PC-3 (cell line): Measurements from ENCODE around the gene ADAD2. TPM values are rescaled to one million over a fixed set of nuclear protein-coding genes. Genes with fewer than 3 reads are reported as not detected.

Experiments used
- ATAC-seq: fragments of 200-7000 bp; cut with Tn5 transposase; 2 replicates; pipeline ENCODE4 v1.9.1; 2020; ENCODE audit warnings: mild to moderate bottlenecking, moderate library complexity
- BruUV-seq: library from RNA; stranded (reverse); fragments of 400-500 nt; replicated peaks from 2 replicates; lab custom pipeline; 2021; lab: Mats Ljungman, UMichigan
- CTCF ChIA-PET: fragments of 300-600 bp; sonication (Branson Sonifier 250); formaldehyde crosslinking; loops from one replicate; lab custom pipeline; 2022; ENCODE audit warnings: antibody characterized with exemption; lab: Charles Lee
- POLR2A ChIA-PET: fragments of 300-600 bp; sonication (Branson Sonifier 250); formaldehyde crosslinking; loops from one replicate; lab custom pipeline; 2022; ENCODE audit warnings: antibody characterized with exemption; ENCODE audit not compliant: unreplicated experiment; lab: Charles Lee
- DNase-seq: peaks from one replicate; pipeline ENCODE4 v3.0.0-alpha.2; 2015
- H2AFZ ChIP-seq: fragments of 300-600 bp; sonication (generic); 2 replicates; pipeline ENCODE4 v1.6.0; 2016; ENCODE audit warnings: antibody characterized with exemption, low read length
- H3F3A ChIP-seq: fragments of 300-600 bp; sonication (generic); one replicate; pipeline ENCODE4 v1.6.0; 2017; ENCODE audit warnings: antibody characterized with exemption, low read length, control low read depth, mild to moderate bottlenecking; ENCODE audit not compliant: unreplicated experiment
- H3K27ac ChIP-seq: fragments of 300-600 bp; sonication (generic); 2 replicates; pipeline ENCODE4 v1.5.1; 2016; ENCODE audit warnings: mild to moderate bottlenecking, low read length
- H3K27me3 ChIP-seq: fragments of 300-600 bp; sonication (generic); 2 replicates; pipeline ENCODE4 v1.6.1; 2016; ENCODE audit warnings: low read length, mixed read lengths
- H3K36me3 ChIP-seq: fragments of 300-600 bp; sonication (generic); 2 replicates; pipeline ENCODE4 v1.6.1; 2016; ENCODE audit warnings: low read depth, mixed run types, low read length, mixed read lengths
- H3K4me1 ChIP-seq: fragments of 300-600 bp; sonication (generic); 2 replicates; pipeline ENCODE4 v1.5.1; 2016; ENCODE audit warnings: low read length; ENCODE audit not compliant: insufficient read depth
- H3K4me2 ChIP-seq: fragments of 300-600 bp; sonication (generic); 2 replicates; pipeline ENCODE4 v1.6.0; 2016; ENCODE audit warnings: low read length
- H3K4me3 ChIP-seq: fragments of 300-600 bp; sonication (generic); 2 replicates; pipeline ENCODE4 v1.5.1; 2016; ENCODE audit warnings: mild to moderate bottlenecking, low read length, mixed read lengths
- H3K79me2 ChIP-seq: fragments of 300-600 bp; sonication (generic); 2 replicates; pipeline ENCODE4 v1.6.1; 2017; ENCODE audit warnings: low read length, mixed read lengths
- H3K9ac ChIP-seq: fragments of 300-600 bp; sonication (generic); 2 replicates; pipeline ENCODE4 v1.6.0; 2016; ENCODE audit warnings: mild to moderate bottlenecking, low read length
- H3K9me2 ChIP-seq: fragments of 300-600 bp; sonication (generic); replicated peaks from 2 replicates; pipeline ENCODE4 v1.6.1; 2016; ENCODE audit warnings: mixed run types, low read length, mixed read lengths
- H3K9me3 ChIP-seq: fragments of 300-600 bp; sonication (generic); 2 replicates; pipeline ENCODE4 v1.6.1; 2016; ENCODE audit warnings: low read length, mixed read lengths
- H4K20me1 ChIP-seq: fragments of 300-600 bp; sonication (generic); 2 replicates; pipeline ENCODE4 v1.6.1; 2016; ENCODE audit warnings: low read length, mixed read lengths
- CTCF ChIP-seq: fragments of 300-600 bp; sonication (generic); conservative IDR thresholded peaks from 2 replicates; pipeline ENCODE4 v1.5.1; 2017; ENCODE audit warnings: antibody characterized with exemption, low read depth, mild to moderate bottlenecking, low read length
- EZH2 ChIP-seq: fragments of 300-600 bp; sonication (generic); IDR thresholded peaks from one replicate; pipeline ENCODE4 v1.6.1; 2017; ENCODE audit warnings: antibody characterized with exemption, mild to moderate bottlenecking, low read length; ENCODE audit not compliant: unreplicated experiment
- EZH2phosphoT487 ChIP-seq: fragments of 300-600 bp; sonication (generic); IDR thresholded peaks from 2 replicates; pipeline ENCODE4 v1.6.1; 2018; ENCODE audit warnings: mild to moderate bottlenecking, antibody characterized with exemption, low read length, borderline replicate concordance
- intact Hi-C: fragments of 100-400 bp; cut with micrococcal nuclease; formaldehyde crosslinking; loops from 2 replicates; pipeline ENCODE4 v1.9.0; 2023
- total RNA-seq: library from RNA; depleted of rRNA; stranded (reverse); fragments of >200 nt; gene quantifications from 2 replicates; pipeline ENCODE4 v1.2.3, GENCODE V29; 2014

The ADAD2 gene
- total RNA-seq, 1 experiment from 2014 or later, result not detected

GRCh38 chr16:84243732-84244131 lies 52.8 kb downstream of the ADAD2 start:
- no TSS peak for BruUV-seq
- no peaks in the 10 kb centered on the region for H4K20me1 ChIP-seq
- H3K4me2 ChIP-seq, result no peak overlapping the region
- DNase-seq, result no peak
- CTCF ChIA-PET, result no interaction called here
- H3K9me2 ChIP-seq, result no peaks in the 10 kb centered on the region
- H3K9ac ChIP-seq, result no peak overlapping the region
- TF ChIP-seq EZH2phosphoT487 (no peak), EZH2 (no peak), CTCF (no peak)
- POLR2A ChIA-PET, result no interaction called here
- peaks cover 12% of the 10 kb centered on the region for H3K4me1 ChIP-seq
- H3K27ac ChIP-seq, result no peak overlapping the region
- no peak overlapping the region for H3K4me3 ChIP-seq
- no peaks in the 10 kb centered on the region for H3K36me3 ChIP-seq
- H3K79me2 ChIP-seq, result no peaks in the 10 kb centered on the region
- intact Hi-C loops, result no loop called here
- H3F3A ChIP-seq, result no peaks in the 10 kb centered on the region
- no peaks in the 10 kb centered on the region for H3K9me3 ChIP-seq
- ATAC-seq, result no peak
- H2AFZ ChIP-seq, result no peak overlapping the region
- peaks cover 6% of the 10 kb centered on the region; the same call in 1 of the 2 replicates for H3K27me3 ChIP-seq

- TF ChIP-seq CTCF (no peak), EZH2phosphoT487 (no peak), EZH2 (no peak)
- Histone ChIP-seq H3K79me2 (no peaks in the 10 kb centered on the region), H3K27me3 (peaks cover 5% of the 10 kb centered on the region; the same call in 1 of the 2 replicates), H3K4me2 (no peak overlapping the region), H3F3A (no peaks in the 10 kb centered on the region), H3K9me3 (no peaks in the 10 kb centered on the region), H2AFZ (no peak overlapping the region), H3K9me2 (no peaks in the 10 kb centered on the region), H3K36me3 (no peaks in the 10 kb centered on the region), H3K4me3 (no peak overlapping the region), H3K9ac (no peak overlapping the region), H3K4me1 (peaks cover 12% of the 10 kb centered on the region), H4K20me1 (no peaks in the 10 kb centered on the region), H3K27ac (no peak overlapping the region)
- DNase-seq, result no peak
- ChIA-PET POLR2A (no interaction called here), CTCF (no interaction called here)
- ATAC-seq, result no peak
- intact Hi-C loops, result no loop called here
- no TSS peak for BruUV-seq
These were observed 53.8 kb downstream of the ADAD2 start for GRCh38 chr16:84244728-84245127.

- H3K4me1 ChIP-seq, result peaks cover 12% of the 10 kb centered on the region
- no peak overlapping the region for H3K4me2 ChIP-seq
- no peaks in the 10 kb centered on the region for H3K9me3 ChIP-seq
- POLR2A ChIA-PET, result no interaction called here
- TF ChIP-seq EZH2 (no peak), CTCF (no peak), EZH2phosphoT487 (no peak)
- H3K79me2 ChIP-seq, result no peaks in the 10 kb centered on the region
- intact Hi-C loops, result no loop called here
- BruUV-seq, result no TSS peak
- no peaks in the 10 kb centered on the region for H4K20me1 ChIP-seq
- no peak overlapping the region for H3K27ac ChIP-seq
- ATAC-seq (no peak), DNase-seq (no peak)
- no peaks in the 10 kb centered on the region for H3K27me3 ChIP-seq
- H3F3A ChIP-seq, result no peaks in the 10 kb centered on the region
- H3K4me3 ChIP-seq, result no peak overlapping the region
- H3K36me3 ChIP-seq, result no peaks in the 10 kb centered on the region
- CTCF ChIA-PET, result no interaction called here
- no peaks in the 10 kb centered on the region for H3K9me2 ChIP-seq
- no peak overlapping the region for H2AFZ ChIP-seq
- H3K9ac ChIP-seq, result no peak overlapping the region
These were observed 55.2 kb downstream of the ADAD2 start for GRCh38 chr16:84245956-84246678.
